ENCODE measurements around the gene CYP27B1.

The CYP27B1 gene

GRCh38 chr12:57765003-57765697 lies 1.7 kb downstream of the CYP27B1 start:
- DNase-seq, result peak; percentile 21

- DNase-seq, result no peak
Observed at GRCh38 chr12:57764662-57765002, 2.2 kb downstream of the CYP27B1 start.

- no peak for DNase-seq
Observed at GRCh38 chr12:57763881-57764661, 2.8 kb downstream of the CYP27B1 start.

- DNase-seq, result no peak
Observed at GRCh38 chr12:57762463-57762862, 4.4 kb downstream of the CYP27B1 start.

- no peak for DNase-seq
Observed at GRCh38 chr12:57761391-57761998, 5.4 kb downstream of the CYP27B1 start.

DNA sequence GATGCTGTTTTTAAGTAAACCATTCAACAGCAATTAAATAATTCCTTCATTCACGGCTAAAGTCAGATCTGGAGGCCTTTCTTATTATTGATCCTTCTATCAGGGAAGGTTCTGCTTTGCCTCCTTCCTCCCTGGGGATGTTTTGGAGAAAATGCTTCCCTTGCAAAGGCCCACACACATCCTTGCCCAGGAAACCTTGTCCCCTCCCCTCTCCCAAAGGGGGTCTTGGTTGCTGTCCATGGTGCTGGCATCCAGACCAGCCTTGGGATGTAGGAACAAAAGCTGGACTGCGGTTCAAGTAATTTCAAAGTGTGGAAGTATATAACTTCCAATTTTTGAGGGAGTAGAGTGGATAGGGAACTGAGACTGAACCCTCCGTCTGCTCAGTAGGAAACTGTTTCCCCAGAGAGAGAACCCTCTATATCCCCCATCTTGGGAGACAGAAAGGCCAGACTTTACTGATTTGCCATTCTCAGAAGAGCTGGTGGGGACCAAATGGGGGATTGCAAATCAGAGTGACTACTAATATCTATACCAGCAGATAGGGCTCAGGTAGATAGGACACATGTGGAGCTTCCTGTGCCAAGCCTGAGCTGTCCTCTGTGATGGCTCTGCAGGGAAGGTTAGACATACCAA lies 6.4 kb downstream of the CYP27B1 start:
- no peak for DNase-seq

GRCh38 chr12:57759360-57759980 lies 7.4 kb downstream of the CYP27B1 start:
- DNase-seq, result no peak

DNA sequence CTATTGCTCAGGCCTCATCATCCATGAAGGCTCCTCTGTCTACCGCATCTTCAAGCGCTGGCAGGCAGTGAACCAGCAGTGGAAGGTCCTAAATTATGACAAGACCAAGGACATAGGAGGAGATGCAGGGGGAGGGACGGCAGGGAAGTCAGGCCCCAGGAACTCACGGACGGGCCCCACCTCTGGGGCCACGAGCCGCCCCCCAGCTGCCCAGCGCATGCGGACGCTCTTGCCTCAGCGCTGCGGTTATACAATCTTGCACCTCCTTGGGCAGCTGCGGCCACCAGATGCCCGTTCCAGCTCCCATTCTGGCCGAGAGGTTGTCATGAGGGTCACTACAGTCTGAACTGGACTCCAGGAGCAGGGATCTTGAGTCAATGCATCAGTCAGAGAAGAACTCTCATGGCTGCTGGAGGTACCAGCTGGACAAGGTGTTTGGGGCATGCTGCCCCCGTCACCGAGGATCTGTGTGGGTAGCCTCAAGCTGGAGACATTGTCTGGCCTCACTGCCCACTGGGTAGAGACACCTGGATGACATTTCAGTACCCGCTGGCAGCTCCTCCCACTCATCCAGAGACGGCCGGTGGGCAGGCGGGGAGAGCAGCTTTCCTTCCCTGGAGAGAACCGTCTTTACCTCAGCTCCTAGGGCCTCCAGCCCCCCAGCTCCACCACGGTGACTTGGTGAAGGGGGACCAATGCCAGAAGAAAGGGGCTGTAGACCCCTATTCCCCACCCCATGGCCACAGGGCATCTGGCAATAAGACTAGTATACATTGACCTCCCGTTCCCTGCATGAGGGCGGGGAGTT lies 8.1 kb downstream of the CYP27B1 start:
- DNase-seq, result no peak

- DNase-seq, result no peak
Observed at GRCh38 chr12:57757771-57758170, 9.1 kb downstream of the CYP27B1 start.

- peak; percentile 14 for DNase-seq
Observed at GRCh38 chr12:57756406-57757341, 10.2 kb downstream of the CYP27B1 start.

DNA sequence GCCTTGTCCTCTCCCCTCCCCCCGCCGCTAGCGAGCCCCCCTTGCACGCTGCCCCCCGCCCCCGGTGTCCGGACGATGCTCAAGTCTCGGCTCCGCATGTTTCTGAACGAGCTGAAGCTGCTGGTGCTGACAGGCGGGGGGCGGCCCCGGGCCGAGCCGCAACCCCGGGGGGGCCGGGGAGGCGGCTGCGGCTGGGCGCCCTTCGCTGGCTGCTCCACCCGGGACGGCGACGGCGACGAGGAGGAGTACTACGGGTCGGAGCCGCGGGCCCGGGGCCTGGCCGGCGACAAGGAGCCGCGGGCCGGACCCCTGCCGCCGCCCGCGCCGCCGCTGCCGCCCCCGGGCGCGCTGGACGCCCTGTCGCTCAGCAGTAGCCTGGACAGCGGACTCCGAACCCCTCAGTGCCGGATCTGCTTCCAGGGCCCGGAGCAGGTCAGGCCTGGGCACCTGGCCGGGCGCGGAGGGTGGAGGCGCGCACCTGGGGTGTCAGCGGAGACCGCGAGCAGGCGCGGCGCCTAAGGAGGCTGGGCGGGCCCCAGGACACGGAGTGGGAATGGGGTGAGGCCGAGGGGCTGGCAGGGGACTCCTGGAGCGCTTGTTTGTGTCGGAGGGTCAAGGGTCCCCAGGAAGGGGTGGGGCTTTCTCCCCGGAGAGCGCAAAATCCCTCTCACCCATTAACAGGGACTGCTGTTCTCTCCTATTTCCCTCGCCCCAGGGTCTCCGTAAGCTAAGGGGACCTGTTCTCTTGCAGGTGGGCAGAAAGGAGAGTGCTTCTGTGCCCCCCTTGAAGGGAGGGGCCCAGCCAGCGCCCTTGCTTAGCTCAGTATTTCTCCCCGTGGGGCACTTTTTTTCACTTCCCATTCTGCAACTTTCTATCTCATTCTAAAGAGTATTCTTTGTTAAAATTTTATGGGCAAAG lies 11.2 kb downstream of the CYP27B1 start:
- no peak for DNase-seq

- DNase-seq, result no peak
Observed at GRCh38 chr12:57755194-57755453, 11.8 kb downstream of the CYP27B1 start.

GRCh38 chr12:57754411-57755193 lies 12.3 kb downstream of the CYP27B1 start, which contains the start of gene MARCHF9:
Gene MARCHF9 (plus strand): TSS chr12:57755103. CDS start chr12:57755529, 426 bp downstream.
- peak; percentile 79 for DNase-seq

DNA sequence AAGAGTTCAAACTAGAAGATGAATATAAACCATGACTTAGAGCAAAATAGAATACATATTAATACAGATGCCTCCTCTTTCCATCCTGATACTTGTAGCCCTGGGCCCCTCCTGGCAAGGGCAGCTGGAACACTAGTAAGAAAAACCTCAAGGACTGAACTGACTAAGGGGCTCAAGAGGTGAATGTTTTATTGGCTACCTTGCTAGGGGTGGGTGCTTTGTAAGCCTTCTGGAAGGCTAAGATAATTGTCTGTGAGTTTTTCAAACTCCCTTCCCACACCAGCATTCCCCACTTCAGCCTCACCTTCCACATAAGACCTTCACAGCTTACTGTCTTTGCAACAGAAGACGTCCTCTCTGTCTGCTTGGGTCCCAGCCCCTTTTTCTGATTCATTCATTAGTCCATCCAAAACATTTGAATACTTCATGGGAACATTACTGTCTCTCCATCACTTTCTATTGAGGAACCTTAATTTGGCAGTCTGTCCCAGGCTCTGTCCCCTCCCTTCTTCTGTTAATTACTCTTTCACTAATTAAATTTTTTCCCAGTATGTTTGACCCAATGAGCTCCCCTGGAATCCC lies 13.0 kb downstream of the CYP27B1 start:
- no peak for DNase-seq

DNA sequence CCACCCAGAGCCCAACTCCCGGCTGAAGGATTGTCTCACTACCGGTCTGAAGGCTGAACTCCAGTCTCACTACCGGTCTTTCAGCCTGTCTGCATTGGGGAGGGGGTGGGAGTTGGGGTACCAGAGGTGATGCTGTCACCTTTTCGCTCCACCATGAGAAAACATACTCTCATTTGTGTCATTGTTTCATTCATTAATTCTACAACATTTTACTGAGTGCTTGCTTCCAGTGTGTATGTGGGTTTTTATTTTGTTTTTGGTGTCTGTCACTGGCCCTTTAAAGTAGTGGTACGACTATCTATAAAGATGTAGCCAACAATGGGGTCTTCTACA lies 14.2 kb downstream of the CYP27B1 start:
- DNase-seq, result no peak

DNA sequence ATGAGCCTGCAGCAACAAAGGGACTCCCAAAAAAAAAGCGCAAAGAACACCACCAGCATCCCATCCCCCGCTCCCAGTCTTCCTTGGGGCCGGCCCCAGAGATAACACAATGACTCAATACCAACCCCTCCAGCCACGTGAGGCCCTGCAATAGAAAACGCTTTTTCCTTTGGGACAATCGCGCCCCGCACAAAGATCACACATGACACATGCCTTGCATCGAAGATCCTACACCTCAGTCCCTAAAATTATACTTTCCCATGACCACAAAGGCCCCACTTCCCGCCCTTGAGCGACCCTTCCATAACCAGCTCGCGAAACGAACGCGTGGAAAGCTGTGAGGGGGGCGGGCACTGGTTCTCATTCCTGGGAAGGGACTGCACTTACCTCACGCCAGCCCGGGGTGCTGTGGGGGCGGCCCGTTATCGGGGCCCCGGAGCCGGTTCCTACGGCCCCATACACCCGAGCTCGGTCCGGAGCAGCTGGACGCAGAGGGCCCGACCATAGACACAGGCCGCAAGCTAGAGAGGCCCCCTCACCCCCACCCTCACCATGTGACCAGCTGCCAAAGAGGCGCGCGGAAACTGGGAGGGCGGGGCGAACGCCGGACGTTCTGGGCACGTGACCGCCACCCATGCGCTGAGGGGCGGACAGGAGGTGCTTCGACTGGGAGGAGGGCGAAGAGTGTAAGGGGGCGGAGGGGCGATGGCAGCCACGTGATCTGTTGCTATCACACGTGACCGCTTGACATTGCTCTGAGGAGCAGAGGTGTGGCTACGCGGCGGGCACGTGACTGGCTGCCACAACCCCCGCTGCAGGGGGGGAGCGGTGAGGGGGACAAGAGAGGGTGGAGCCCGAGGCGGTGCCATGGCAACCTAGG lies 14.8 kb downstream of the CYP27B1 start, which contains the start of gene CDK4:
Gene CDK4 (minus strand): TSS at position 523 of the 880 bp plus-strand sequence. CDS start 593 bp downstream, outside the sequence.
- DNase-seq, result peak; percentile 98

DNA sequence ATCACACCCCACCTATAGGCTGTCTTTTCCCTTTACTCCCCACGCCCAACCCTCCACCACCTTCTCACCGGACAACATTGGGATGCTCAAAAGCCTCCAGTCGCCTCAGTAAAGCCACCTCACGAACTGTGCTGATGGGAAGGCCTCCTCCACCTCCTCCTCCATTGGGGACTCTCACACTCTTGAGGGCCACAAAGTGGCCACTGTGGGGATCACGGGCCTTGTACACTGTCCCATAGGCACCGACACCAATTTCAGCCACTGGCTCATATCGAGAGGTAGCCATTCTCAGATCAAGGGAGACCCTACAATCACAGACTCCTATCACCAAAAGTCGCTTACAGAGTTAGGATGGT lies 15.5 kb downstream of the CYP27B1 start:
- no peak for DNase-seq
